ENCODE data around the gene ASB1.

The ASB1 gene

DNA sequence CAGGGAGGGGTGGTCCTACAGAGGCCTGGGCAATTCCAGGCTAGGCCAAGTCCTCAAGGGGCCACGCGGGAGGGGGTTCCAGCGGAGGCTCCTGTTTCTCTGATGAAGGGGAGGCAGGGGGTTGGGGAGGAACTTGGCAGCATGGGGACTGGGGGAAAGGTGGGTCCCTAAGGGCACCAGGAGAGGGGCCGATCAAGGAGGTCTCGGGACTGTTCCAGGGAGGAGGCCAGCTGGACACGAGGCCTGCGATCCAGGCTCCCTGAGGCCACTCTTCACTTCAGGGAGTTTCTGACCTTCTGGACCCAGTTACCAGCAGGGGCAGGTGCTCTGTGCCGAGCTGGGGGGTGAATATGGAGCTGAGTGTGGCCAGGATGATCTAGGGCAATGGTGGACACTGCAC is 71.5 kb downstream of the ASB1 start:
- DNase-seq = no peak

DNA sequence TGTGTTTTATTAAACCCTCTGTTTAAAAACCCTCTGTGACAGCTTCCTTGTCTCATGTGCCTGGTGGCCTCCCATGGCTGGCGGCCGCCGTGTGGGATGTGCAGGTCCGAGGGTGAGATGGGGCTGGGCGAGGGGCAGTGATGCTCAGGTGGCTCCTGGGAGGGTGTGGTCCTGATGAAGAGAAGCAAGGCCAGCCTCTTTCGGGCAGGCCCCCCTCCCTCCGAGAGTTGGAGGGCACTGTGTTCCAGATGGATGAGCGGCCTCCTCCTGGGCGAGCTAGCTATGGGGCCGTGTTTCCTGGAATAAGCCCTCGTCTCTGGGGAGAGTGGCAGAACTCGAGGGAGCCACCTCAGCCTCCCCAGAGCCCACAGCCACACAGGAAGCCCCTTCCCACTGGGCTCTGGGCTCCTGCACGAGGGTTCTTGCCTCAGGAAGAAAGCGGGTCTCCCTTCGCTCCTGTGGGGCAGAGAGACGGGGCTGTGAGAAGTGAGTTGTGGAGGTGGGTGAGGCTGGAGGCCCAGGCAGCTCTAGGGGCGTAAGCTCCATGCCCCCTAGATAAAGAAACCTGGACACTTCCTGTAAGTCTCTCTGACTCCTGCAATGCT is 72.1 kb downstream of the ASB1 start:
- no peak for DNase-seq

DNA sequence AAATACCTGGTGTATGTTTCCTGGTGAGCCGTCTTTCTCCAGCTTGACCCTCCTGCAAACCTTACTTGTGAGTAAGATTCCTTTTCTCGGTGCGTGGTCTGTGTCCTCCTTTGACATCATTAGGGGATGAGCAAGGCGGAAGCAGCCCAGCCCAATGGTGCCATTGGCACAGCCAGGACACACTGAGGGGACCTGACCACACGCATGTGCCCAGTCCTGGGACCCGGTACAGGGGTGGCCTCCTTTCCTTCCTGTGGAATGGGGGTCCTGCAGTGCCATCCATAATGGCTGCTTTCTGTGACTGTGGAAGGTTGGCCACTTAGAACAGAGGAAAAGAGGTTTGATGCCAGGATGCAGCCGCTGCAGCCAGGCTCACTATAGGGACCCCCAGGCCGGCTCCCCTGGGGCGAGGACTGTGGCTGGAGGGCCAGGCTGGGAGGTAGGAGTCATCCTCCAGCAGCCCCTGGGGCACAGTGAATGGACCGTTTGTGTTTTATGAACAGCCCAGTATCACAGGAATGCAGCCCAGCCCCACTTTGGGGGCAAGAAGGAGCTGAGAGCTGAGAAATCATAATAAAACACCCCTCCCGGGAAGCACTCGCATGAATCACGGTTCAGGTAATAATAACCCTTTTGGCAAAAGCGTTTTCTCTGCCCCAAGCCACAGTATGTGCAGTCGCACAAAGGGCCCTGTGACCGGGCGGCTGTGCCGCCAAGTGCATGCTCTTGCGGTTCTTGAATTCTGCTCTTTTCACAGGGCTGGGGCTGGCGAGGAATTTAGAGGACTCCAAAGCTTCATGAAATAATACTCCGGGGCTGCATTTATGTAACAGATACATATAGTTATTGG is 73.2 kb downstream of the ASB1 start:
- no peak for DNase-seq

DNA sequence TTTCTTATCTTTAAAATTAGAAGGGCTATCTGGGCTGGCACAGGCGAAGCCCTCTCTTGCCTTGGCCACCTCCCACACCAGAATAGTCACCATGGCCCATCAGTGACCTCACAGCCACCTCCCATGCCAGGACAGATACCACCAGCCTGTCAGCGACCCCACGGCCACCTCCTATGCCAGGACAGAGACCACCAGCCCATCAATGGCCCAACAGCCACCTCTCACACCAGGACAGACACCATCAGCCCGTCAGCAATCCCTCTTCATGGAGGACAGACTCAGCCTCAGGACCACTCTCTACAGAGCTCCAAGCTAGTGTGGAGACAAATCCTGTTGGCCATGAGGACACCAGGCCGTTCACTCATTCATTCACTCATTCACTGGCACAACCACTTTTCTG is 74.6 kb downstream of the ASB1 start:
- DNase-seq = no peak

All from SIG-M5 (cell line).